ENCODE measurements around the gene RNF183.

The RNF183 gene, protein sequence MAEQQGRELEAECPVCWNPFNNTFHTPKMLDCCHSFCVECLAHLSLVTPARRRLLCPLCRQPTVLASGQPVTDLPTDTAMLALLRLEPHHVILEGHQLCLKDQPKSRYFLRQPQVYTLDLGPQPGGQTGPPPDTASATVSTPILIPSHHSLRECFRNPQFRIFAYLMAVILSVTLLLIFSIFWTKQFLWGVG

DNA sequence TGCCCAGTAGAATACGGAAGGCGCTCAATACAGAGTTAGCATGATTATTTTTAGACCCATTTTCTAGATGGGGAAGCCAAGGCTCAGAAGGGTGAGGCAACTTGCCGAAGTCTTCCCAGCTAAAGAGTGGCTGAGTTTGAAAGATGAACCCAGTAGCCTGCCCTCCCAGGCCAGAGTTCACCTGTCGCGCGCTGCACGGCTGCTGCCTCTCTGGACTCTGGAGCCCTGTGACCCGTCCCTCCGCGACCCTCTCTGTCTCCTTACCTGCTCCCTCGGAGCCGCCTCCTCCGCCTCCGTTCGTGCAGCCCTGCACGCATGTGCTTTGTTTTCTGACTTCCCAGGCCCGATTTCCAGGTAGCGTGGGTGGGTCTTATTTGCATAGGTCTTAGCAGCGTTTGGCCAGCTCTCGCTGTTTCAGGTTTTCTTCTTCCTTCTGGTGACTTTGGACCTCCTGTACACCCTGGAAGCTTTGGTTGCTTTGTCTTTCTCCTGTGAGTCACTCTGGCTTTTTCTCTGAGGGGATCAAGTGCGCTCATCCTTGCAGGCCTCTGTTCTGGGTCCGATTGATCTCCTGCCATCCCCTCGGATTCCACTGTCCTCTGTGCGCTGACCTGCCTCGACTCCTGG, at the start of gene RNF183:
TSS of gene RNF183 (minus strand) at position 585 of the 627 bp plus-strand sequence. CDS start 5,192 bp downstream, outside the sequence.
- no peak for DNase-seq (ENCODE audit: low read depth in 2 of 2)

DNA sequence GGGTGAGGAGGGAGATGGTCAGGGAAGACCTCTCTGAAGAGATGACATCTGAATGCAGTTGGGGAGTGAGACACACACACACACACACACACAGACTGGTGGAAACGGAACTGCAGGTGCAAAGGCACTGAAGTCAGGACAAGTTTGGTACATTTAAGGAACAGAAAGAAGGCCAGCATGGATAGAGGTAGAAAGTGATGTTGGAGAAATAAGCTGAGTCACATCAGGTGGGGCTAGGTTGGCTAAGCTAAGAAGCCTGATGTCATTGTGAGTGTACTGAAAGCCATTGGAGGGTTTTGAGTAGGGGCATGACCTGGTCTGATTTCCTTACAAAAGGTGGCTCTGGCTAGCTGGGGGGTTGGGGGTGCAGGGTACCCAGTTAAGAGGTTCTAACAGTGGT, 49.2 kb upstream of the RNF183 start:
- no peak for DNase-seq (ENCODE audit: low read depth in 2 of 2)

DNA sequence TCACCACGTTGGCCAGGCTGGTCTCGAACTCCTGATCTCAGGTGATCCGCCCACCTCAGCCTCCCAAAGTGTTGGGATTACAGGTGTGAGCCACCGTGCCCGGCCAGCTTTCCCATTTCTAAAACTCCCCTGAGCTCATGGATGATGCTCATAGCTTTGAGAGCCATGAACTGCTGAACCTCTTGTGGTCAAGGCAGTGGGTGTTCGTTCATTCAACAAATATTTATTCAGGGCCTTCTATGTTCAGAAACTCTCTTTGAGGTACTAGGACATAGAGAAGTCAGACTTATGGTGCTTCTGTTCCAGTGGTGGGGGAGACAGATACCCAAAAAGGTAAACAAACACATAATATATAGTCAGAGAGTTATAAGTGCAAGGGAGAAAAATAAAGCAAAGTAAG, 48.8 kb upstream of the RNF183 start:
- DNase-seq (ENCODE audit: low read depth in 2 of 2): no peak

DNA sequence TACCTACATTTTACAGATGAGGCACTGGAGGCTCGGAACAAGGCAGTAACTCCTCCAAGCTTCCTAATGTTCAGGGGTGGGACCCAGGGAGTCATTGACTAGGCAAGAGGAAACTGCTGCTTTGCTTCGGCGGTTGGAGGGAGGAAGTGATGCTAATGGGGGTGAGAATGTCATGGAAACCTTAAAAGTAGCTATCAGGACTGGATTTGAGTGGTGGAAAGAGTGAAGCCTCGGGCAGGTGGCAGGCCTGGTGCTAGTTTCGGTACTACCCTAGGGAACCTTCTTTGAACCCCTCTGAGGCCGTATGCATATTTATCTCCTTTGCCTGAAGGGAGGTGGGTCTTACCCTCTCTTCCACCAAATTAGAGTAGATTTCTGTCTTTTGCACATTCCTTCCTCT, 47.8 kb upstream of the RNF183 start:
- DNase-seq (ENCODE audit: low read depth in 2 of 2): peak in 1 of 2 donors; percentile 38

DNA sequence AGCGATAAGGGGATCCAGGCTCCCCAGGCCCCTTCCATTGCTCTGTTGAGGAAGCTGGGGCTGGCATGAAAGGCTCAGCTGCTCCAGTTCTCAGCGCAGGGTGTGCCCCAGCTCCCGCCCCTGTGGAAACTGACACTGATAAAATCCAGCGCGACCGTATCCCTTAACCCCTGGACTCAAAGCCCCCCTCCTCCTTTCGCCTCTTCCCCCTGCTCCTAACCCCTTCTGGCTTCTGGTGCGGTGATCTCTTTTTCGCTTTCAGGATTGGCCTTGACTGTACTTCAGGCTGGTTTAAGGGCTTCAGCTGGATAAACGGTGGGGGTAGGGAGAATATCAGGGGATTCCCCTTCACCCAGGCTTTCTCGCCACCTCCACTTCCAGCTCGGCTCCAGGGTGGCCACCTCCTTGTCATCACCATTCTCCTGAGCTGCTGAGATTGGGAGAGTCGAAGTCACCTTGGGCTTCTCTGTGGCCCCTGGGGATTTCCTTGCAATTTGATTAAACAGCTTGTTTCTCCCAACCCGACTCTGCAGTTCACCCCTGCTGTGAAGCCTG, 47.0 kb upstream of the RNF183 start:
- no peak for DNase-seq (ENCODE audit: low read depth in 2 of 2)

GRCh38 chr9:113349445-113350094, 46.4 kb upstream of the RNF183 start, which contains the start of gene BSPRY:
Gene BSPRY, plus strand, starts transcription at chr9:113349541. Its CDS starts 39 bp downstream, at chr9:113349580.
- no peak for DNase-seq (ENCODE audit: low read depth in 2 of 2)

DNA sequence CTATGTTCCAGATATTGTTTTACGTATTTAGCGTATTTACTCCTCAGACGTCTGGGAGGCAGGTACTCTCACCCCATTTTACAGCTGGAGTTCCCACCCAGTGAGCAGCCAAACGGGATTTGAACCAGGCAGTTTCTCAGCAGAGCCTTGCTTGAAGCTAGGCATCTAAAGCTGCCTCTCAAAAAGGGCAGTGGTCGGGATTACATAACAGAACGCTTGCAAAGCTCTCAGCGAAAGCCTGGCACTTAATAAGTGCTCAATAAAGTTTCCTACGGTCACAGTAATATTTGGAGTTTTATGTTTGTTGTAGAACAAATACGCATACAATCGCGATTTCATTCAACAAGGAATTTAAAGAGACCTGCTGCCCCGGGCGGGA, 45.9 kb upstream of the RNF183 start:
- no peak for DNase-seq (ENCODE audit: low read depth in 2 of 2)

- DNase-seq (ENCODE audit: low read depth in 2 of 2): no peak
Observed at GRCh38 chr9:113348437-113348836, 45.3 kb upstream of the RNF183 start.

DNA sequence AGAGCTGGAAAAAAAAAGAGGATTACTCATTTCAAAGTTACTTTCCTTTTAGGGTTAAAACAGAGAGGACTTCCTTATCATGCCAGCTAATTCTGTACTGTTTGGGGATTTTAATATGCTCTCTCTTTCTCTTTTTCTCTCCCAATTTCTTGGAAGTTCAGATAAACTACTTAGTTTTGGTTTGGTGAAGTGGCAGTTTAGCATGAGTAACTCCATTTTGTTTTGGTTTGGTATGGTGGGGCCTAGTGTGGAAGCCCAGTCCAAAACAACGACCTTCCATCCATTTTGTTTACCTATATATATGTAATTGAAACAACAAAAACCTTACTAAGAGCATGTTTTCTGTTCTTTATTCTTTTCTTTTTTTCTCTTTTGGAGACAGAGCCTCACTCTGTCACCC, 42.5 kb upstream of the RNF183 start:
- no peak for DNase-seq (ENCODE audit: low read depth in 2 of 2)

- DNase-seq (ENCODE audit: low read depth in 2 of 2): no peak
Observed at GRCh38 chr9:113345190-113345589, 42.0 kb upstream of the RNF183 start.

GRCh38 chr9:113343732-113344231, 40.6 kb upstream of the RNF183 start:
- DNase-seq (ENCODE audit: low read depth in 2 of 2): no peak

DNA sequence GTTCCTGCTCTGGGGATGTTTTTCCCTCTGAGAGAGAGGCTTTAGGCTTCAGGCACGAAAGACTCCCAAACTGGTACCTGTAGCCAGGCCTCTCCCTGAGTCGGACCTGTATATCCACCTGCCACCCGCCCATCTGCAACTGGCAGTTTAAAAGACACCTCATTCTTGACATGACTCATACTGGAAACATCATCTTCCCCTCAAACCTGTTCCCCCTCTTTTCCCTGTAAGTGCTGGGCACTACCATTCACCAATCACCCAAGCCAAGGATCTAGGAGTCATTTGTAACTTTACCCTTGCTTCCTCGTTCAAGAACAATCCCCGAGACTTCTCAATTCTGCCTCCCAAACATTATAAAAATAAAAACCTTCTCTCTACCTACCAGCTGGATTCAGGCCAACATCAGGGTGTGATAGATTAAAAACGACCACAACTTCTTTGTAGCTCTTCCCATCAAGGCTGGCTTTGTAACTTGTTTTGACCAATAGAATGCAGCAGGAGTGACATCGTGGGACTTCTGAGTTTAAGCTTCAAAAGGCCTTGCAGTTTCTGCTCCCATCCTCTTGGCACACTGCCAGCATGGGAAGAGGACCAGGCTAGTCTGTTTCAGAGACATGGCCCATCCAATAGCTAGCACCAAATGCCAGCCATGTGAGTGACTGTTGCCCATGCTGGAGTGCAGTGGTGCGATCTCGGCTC, 38.7 kb upstream of the RNF183 start:
- no peak for DNase-seq (ENCODE audit: low read depth in 2 of 2)

DNA sequence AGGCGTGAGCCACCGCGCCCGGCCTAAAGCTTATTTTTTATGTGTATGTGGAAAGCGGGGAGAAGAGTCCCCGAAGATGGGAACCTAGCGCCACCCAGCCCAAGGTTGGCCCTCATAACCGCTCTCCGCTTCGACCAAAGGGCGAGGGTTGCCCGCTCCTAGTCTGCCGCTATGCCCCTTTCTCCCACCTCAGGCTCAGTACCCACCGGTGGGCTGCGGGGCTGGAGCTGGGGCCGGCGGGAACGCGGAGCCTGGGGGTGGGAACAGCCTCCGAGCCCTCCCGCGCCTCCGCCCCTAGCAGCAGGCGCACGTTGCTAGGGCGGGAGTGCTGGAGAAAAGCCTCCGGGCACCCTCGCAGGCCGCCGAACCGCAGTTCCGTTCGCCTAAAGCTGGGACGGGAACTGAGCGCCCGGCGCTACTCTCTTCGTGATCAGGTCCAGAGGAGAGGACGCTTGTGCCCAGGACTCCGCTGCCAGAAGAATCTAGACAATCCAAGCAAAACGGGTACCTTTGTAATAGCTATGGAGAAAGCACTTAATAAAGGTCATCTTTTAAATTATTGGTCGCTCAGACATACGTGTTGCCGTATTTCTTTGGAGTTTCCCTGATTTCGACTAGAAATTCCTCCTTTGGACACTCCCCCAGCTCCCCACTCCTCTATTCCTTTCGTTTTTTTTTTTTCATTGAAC, 37.0 kb upstream of the RNF183 start, which contains the start of gene WDR31:
TSS of gene WDR31 (minus strand) at position 265 of the 689 bp plus-strand sequence. CDS start 8,253 bp downstream, outside the sequence.
- DNase-seq (ENCODE audit: low read depth in 2 of 2): peak; percentile 74 to 78

DNA sequence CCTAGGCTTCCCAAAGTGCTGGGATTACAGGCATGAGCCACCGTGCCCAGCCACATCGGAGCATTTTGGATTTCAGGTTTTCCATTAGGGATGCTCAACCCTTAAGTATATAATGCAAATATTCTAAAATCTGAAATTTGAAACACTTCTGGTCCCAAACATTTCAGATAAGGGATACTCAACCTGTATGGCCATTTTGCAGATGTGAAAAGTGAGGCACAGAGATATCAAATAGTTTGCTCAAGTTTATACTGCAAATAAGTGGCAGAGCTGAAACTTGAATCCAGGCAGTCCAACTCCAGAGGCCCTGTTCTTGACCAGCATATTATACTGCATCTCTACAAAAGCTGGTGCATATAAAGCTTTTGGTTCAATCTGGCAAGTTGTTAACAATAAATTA, 34.5 kb upstream of the RNF183 start:
- no peak for DNase-seq (ENCODE audit: low read depth in 2 of 2)

- DNase-seq (ENCODE audit: low read depth in 2 of 2): no peak
Observed at GRCh38 chr9:113331780-113332179, 28.6 kb upstream of the RNF183 start.

- no peak for DNase-seq (ENCODE audit: low read depth in 2 of 2)
Observed at GRCh38 chr9:113328045-113328782, 25.0 kb upstream of the RNF183 start.

GRCh38 chr9:113326230-113326629, 23.1 kb upstream of the RNF183 start:
- no peak for DNase-seq (ENCODE audit: low read depth in 2 of 2)

DNA sequence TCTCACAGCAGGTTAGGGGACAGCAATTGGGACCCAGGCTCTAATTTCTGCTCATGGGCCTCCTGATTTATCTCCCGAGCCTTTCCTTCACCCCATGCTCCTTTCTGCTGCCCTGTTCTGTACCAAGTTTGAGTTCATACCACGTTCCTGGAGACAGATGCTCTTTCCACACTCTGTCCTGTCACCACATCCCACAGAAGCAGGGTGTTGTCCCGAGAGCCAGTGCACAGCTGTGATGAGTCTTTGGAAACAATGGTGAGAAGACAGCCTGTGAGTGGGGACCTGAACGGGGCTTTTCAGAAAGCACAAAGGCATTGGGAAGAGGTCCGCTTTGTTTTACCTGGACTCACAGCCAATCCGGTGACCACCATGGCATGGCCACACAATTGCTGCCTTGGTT, 19.5 kb upstream of the RNF183 start:
- DNase-seq (ENCODE audit: low read depth in 2 of 2): no peak

GRCh38 chr9:113320051-113320450, 16.9 kb upstream of the RNF183 start:
- no peak for DNase-seq (ENCODE audit: low read depth in 2 of 2)

DNA sequence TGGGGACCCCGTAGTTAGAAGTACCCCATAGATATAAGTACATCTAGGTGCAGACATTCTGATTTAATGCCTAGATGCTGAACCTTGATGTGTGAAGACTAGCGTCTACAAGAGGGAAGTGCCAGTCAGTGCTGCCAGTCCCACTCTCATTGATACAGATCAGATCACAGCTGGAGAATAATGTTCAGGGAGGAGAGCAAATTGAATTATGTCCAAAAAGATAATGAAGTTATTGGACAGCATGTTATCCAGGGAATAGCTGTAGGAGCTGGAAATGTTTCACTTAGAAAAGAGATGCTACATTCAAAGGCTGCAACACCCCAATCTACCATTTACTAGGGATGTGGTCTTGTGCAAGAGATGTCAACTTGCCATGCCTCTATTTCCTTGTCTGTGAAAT, 15.9 kb upstream of the RNF183 start:
- no peak for DNase-seq (ENCODE audit: low read depth in 2 of 2)

DNA sequence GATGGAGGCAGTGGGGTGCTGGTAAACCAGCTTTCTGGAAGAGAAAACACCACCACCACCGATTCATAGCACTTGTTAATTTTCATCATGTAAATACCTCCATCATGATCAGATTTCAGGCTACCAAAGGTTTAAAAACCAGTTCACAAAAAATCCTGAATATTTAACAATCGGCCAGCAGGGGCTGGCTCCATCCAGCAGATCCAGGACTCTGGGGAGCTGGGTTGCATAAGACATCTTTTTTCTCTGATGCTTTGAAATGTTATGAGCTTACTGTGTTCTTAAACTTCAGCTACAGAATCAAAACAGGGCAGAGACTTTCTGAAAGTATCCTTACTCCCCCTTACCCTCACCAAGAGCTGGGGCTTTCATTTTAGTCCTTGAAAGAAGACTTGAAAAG, 14.6 kb upstream of the RNF183 start:
- DNase-seq (ENCODE audit: low read depth in 2 of 2): no peak

Measured in stimulated activated CD8-positive, alpha-beta memory T cell treated with anti-CD3 and anti-CD28 coated beads, Interleukin-15, amount 100 ng/mL, for 48 hours (primary cell).